HCT116 (cell line): ENCODE data around the gene RSPH9. TPM values are rescaled to one million over a fixed set of nuclear protein-coding genes. Genes with fewer than 3 reads are reported as not detected.
A peak's percentile ranks its signal among the peaks of the same experiment; 100 is the strongest.
"Not testable (repeated sequence)": the region's sequence is repeated elsewhere in the genome, so short reads cannot be mapped to it uniquely, and the experiment has no call there.

Experiments used
- ATAC-seq: fragments of 200-7000 bp; cut with Tn5 transposase; 2 replicates; pipeline ENCODE4 v1.9.1; 2020; ENCODE audit warnings: mild to moderate bottlenecking, moderate library complexity
- BruUV-seq: library from RNA; stranded (reverse); fragments of 400-500 nt; replicated peaks from 2 replicates; lab custom pipeline; 2021; lab: Mats Ljungman, UMichigan
- CTCF ChIA-PET: fragments of 300-600 bp; sonication (Branson Sonifier 250); formaldehyde crosslinking; loops from one replicate; lab custom pipeline; 2021; ENCODE audit warnings: antibody characterized with exemption; lab: Charles Lee
- POLR2A ChIA-PET: fragments of 300-600, 350-600 bp; sonication (Branson Sonifier 250); formaldehyde crosslinking; loops from one replicate; lab custom pipeline; 2021; ENCODE audit warnings: antibody characterized with exemption; lab: Charles Lee
- RAD21 ChIA-PET, 2 experiments: fragments of 300-600 bp; sonication (Branson Sonifier 250); formaldehyde crosslinking; loops; one replicate each; lab custom pipeline; 2023; ENCODE audit warnings: low total read pairs in 2 of 2; ENCODE audit not compliant: uncharacterized antibody in 2 of 2, unreplicated experiment in 2 of 2, low non-redundant PET in 1 of 2; lab: Charles Lee
- DNase-seq: peaks from one replicate; pipeline ENCODE4 v3.0.0-alpha.2; 2010; ENCODE audit warnings: low read depth, low spot score
- H2AFZ ChIP-seq: fragments of 200-600 bp; shearing (Covaris generic), sonication (generic); 2 replicates; pipeline ENCODE4 v1.6.1; 2017; ENCODE audit warnings: low read depth, mixed run types, mixed read lengths, antibody characterized with exemption, low read length; ENCODE audit not compliant: poor library complexity, severe bottlenecking
- H3K27ac ChIP-seq: 2 replicates; pipeline ENCODE4 v1.5.1; 2012; ENCODE audit warnings: low read depth, low read length
- H3K27me3 ChIP-seq: fragments of 200-600 bp; sonication (generic); 2 replicates; pipeline ENCODE4 v1.6.1; 2016; ENCODE audit warnings: mixed run types, low read length, mixed read lengths; ENCODE audit not compliant: insufficient read depth
- H3K36me3 ChIP-seq, 2 experiments: fragments of 200-500 bp in 1 of 2; fragments of 200-600 bp in 1 of 2; sonication (Bioruptor generic) in 1 of 2; sonication (generic) in 1 of 2; 2 replicates each; pipeline versions ENCODE4 v1.5.1 to v1.6.1; 2014 to 2016; ENCODE audit warnings: low read length in 2 of 2, inconsistent platforms in 1 of 2, mixed read lengths in 1 of 2, mixed run types in 1 of 2; ENCODE audit not compliant: insufficient read depth in 2 of 2, control insufficient read depth in 1 of 2
- H3K4me1 ChIP-seq, 2 experiments: fragments of 200-600 bp in 1 of 2; sonication (generic) in 1 of 2; 2 replicates each; pipeline versions ENCODE4 v1.5.1 to v1.6.1; 2012 to 2017; ENCODE audit warnings: low read length in 2 of 2, inconsistent platforms in 1 of 2, mild to moderate bottlenecking in 1 of 2, mixed read lengths in 1 of 2, mixed run types in 1 of 2, moderate library complexity in 1 of 2; ENCODE audit not compliant: insufficient read depth in 2 of 2, control insufficient read depth in 1 of 2
- H3K4me2 ChIP-seq: fragments of 200-600 bp; sonication (generic); 2 replicates; pipeline ENCODE4 v1.6.1; 2017; ENCODE audit warnings: mixed run types, low read length, mixed read lengths
- H3K4me3 ChIP-seq, 2 experiments: fragments of 200-600 bp in 1 of 2; sonication (generic) in 1 of 2; replicated peaks in 1 of 2; 2 replicates each; pipeline ENCODE4 v1.5.1; 2011 to 2016; ENCODE audit warnings: low read length in 2 of 2, control low read depth in 1 of 2, low read depth in 1 of 2, mild to moderate bottlenecking in 1 of 2, mixed read lengths in 1 of 2, mixed run types in 1 of 2
- H3K79me2 ChIP-seq: fragments of 200-600 bp; sonication (generic); 2 replicates; pipeline ENCODE4 v1.6.1; 2017; ENCODE audit warnings: mild to moderate bottlenecking, mixed run types, low read length, moderate library complexity, mixed read lengths; ENCODE audit not compliant: insufficient read depth
- H3K9ac ChIP-seq: fragments of 200-600 bp; sonication (generic); 2 replicates; pipeline ENCODE4 v1.6.1; 2016; ENCODE audit warnings: low read length, mixed read lengths
- H3K9me2 ChIP-seq: fragments of 200-600 bp; sonication (generic), shearing (Covaris generic); 2 replicates; pipeline ENCODE4 v1.6.1; 2017; ENCODE audit warnings: mixed run types, mild to moderate bottlenecking, moderate library complexity; ENCODE audit not compliant: insufficient read depth
- H3K9me3 ChIP-seq, 2 experiments: fragments of 200-500 bp in 1 of 2; fragments of 200-600 bp in 1 of 2; sonication (Bioruptor generic) in 1 of 2; sonication (generic) in 1 of 2; 2 replicates each; pipeline ENCODE4 v1.6.1; 2014 to 2017; ENCODE audit warnings: low read length in 2 of 2, mixed read lengths in 2 of 2, inconsistent platforms in 1 of 2, low read depth in 1 of 2, mild to moderate bottlenecking in 1 of 2, mixed run types in 1 of 2, moderate library complexity in 1 of 2; ENCODE audit not compliant: control insufficient read depth in 1 of 2, insufficient read depth in 1 of 2
- H4K20me1 ChIP-seq: fragments of 200-600 bp; sonication (generic), shearing (Covaris generic); 2 replicates; pipeline ENCODE4 v1.6.1; 2017; ENCODE audit warnings: mixed run types, mild to moderate bottlenecking, moderate library complexity; ENCODE audit not compliant: insufficient read depth
- FOSL1 ChIP-seq: IDR thresholded peaks from 2 replicates; pipeline ENCODE4 v1.6.1; 2012; ENCODE audit warnings: low read depth
- JUND ChIP-seq: IDR thresholded peaks from 2 replicates; pipeline ENCODE4 v1.6.1; 2012
- SRF ChIP-seq: IDR thresholded peaks from 2 replicates; pipeline ENCODE4 v1.6.1; 2012; ENCODE audit warnings: low read depth
- intact Hi-C: fragments of 100-400 bp; cut with micrococcal nuclease; formaldehyde crosslinking; loops from 2 replicates; pipeline ENCODE4 v1.10.0; 2022
- total RNA-seq: library from RNA; stranded (reverse); gene quantifications from one replicate; pipeline ENCODE4 v1.2.1, GENCODE V29; 2021; ENCODE audit not compliant: unreplicated experiment
- TF ChIP-seq, protein P1 (sequence below): IDR thresholded peaks from 2 replicates; pipeline ENCODE4 v1.6.1; 2012; ENCODE audit warnings: low read depth

Gene RSPH9
- total RNA-seq, 1 experiment from 2014 or later, result not detected

DNA sequence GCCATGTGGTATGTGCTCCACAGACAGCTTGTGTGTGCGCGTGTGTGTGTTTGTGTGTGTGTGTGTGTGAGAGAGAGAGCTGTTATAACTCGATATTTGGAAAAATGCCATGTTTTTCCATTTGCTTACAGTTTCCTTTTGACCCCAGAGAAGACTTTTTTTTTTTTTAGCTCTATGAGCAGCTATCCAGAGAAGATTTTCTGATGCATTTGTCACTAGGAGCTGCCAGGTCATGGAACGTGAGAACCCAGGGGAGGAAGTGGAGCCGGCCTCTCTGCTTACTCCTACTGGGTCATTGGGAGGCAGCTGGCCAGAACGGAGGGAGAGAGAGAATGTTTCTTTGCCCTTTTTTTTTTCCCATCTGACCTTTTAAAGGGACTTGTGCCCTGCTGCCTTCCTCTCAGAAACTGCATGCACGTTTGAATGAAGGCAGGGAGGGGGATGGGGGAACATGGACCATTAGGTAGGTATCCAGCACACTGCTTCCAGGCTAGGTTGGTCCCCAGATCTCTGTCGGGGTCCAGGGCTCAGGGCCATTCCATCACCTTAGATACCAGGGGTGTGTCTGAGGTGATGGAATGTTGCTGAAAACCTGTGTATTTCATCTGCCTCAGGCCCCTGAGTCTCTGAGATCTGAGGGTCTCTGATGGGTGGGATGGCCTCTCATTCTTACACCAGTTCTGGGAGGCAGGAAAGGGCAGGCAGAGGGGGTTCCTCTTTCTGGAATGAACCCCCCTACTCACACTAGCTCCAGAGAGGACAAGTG is 53.9 kb downstream of the RSPH9 start:
- CTCF ChIA-PET, result no interaction called here
- TF ChIP-seq, protein P1, sequence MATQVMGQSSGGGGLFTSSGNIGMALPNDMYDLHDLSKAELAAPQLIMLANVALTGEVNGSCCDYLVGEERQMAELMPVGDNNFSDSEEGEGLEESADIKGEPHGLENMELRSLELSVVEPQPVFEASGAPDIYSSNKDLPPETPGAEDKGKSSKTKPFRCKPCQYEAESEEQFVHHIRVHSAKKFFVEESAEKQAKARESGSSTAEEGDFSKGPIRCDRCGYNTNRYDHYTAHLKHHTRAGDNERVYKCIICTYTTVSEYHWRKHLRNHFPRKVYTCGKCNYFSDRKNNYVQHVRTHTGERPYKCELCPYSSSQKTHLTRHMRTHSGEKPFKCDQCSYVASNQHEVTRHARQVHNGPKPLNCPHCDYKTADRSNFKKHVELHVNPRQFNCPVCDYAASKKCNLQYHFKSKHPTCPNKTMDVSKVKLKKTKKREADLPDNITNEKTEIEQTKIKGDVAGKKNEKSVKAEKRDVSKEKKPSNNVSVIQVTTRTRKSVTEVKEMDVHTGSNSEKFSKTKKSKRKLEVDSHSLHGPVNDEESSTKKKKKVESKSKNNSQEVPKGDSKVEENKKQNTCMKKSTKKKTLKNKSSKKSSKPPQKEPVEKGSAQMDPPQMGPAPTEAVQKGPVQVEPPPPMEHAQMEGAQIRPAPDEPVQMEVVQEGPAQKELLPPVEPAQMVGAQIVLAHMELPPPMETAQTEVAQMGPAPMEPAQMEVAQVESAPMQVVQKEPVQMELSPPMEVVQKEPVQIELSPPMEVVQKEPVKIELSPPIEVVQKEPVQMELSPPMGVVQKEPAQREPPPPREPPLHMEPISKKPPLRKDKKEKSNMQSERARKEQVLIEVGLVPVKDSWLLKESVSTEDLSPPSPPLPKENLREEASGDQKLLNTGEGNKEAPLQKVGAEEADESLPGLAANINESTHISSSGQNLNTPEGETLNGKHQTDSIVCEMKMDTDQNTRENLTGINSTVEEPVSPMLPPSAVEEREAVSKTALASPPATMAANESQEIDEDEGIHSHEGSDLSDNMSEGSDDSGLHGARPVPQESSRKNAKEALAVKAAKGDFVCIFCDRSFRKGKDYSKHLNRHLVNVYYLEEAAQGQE, result no peak
- TF ChIP-seq, all 23 proteins: peak for 0
- Histone ChIP-seq H2AFZ (peak overlapping the region; percentile 45), H3K4me1 (peaks cover 33 to 48% of the 10 kb centered on the region in 2 experiments), H3K9ac (no peak overlapping the region), H3K27ac (no peak overlapping the region), H3K9me2 (no peaks in the 10 kb centered on the region), H4K20me1 (no peaks in the 10 kb centered on the region), H3K4me2 (peak overlapping the region; percentile 30), H3K36me3 (no peaks in the 10 kb centered on the region), H3K79me2 (no peaks in the 10 kb centered on the region), H3K9me3 (no peaks in the 10 kb centered on the region), H3K27me3 (no peaks in the 10 kb centered on the region), H3K4me3 (no peak overlapping the region)
- no peak for DNase-seq
- ChIA-PET POLR2A (interaction anchor here (2.5 kb wide), 1 partner anchor 69 kb away, joined by 5 read pairs; the partner anchor contains the start of gene GTPBP2), RAD21 (no interaction called here)
- no TSS peak for BruUV-seq
- intact Hi-C loops, result no loop called here
- ATAC-seq, result no peak

DNA sequence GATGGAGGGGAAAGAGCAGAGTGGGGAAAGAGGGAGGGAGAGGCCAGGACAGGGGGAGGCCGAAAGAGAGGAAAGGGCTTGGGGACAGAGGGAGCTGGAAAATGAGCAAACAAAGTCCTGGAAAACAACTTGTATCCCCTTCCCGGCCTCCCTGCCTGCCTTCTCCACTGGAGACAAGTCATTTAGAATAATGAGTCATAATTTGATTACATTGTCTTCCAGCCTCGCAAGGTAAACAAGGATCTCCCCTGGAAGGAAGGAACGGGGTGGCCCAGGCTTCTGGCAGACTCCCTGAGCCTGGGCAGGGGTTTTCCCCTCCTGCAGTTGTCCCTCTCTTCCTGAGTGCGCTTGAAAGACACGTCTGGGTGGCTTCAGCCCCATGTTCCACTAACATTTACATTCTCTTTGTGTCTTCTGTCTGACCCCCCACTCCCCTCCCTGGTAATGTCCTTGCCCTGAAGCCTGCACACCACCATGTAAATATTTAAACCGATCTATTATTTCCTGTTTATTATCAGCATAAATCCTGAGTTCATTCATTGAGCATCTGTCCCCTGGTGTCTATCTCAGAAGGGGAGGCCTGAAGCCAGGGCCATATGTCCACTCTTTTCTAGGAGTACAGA is 54.8 kb downstream of the RSPH9 start:
- Histone ChIP-seq H3K27me3 (no peaks in the 10 kb centered on the region), H3K4me2 (peak overlapping the region; percentile 30), H3K9me3 (no peaks in the 10 kb centered on the region), H3K27ac (no peak overlapping the region), H3K79me2 (no peaks in the 10 kb centered on the region)
- intact Hi-C loops, result no loop called here
- POLR2A ChIA-PET, result interaction anchor here (2.5 kb wide), 1 partner anchor 70 kb away, joined by 5 read pairs; the partner anchor contains the start of gene GTPBP2
- TF ChIP-seq JUND (peak; percentile 32; the same call in 1 of the 2 replicates), SRF (no peak), FOSL1 (peak; percentile 25; the same call in 1 of the 2 replicates)
- TF ChIP-seq, all 23 proteins: peak for 2
- DNase-seq, result no peak
- RAD21 ChIA-PET, result no interaction called here
- Histone ChIP-seq H3K36me3 (no peaks in the 10 kb centered on the region), H3K9ac (no peak overlapping the region), H2AFZ (peak overlapping the region; percentile 74), H4K20me1 (no peaks in the 10 kb centered on the region), H3K4me3 (no peak overlapping the region), H3K9me2 (no peaks in the 10 kb centered on the region), H3K4me1 (peaks cover 36 to 53% of the 10 kb centered on the region in 2 experiments)
- ATAC-seq, result no peak
- CTCF ChIA-PET, result no interaction called here
- BruUV-seq, result no TSS peak

DNA sequence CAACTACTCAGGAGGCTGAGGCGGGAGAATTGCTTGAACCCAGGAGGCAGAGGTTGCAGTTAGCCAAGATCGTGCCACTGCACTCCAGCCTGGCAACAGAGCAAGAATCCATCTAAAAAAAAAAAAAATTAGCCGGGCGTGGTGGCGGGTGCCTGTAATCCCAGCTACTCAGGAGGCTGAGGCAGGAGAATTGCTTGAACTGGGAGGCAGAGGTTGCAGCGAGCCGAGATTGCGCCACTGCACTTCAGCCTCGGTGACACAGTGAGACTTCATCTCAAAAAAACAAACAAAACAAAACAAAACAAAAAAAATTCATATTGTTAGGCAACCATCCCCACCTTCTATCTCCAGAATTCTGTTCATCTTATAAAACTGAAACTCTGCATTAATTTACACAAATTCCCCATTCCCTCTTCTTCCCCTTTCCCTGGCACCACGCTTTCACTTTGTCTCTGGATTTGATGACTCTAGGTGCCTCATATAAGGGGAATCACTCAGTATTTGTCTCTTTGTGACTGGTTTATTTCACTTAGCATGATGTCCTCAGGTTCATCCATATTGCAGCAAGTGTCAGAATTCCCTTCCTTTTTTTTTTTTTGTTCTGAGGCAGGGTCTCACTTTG is 56.2 kb downstream of the RSPH9 start:
- CTCF ChIA-PET, H3K4me3 ChIP-seq, H3K36me3 ChIP-seq, H3K27me3 ChIP-seq, H3K27ac ChIP-seq, intact Hi-C loops, H3K9me3 ChIP-seq, H3K9ac ChIP-seq, H4K20me1 ChIP-seq, POLR2A ChIA-PET, H3K4me2 ChIP-seq, ATAC-seq, BruUV-seq, H3K9me2 ChIP-seq, H2AFZ ChIP-seq, H3K79me2 ChIP-seq, DNase-seq: not testable (repeated sequence)
- H3K4me1 ChIP-seq, result peaks cover 36 to 45% of the 10 kb centered on the region in 2 experiments
- RAD21 ChIA-PET, result interaction anchor here in 1 of 2 experiments (0.6 kb wide), 1 partner anchor 37 kb away, joined by 4 read pairs; no protein-coding TSS in a partner anchor
